ENCODE data around the gene PDE12. TPM values are rescaled to one million over a fixed set of nuclear protein-coding genes. Genes with fewer than 3 reads are reported as not detected.
A peak's percentile ranks its signal among the peaks of the same experiment; 100 is the strongest.

PDE12 gene
- total and polyA plus RNA-seq, 2 of the 13 experiments (the other 11 are each of a cell fraction or from before 2014, with no cell fraction given): 9.0 to 17.8 TPM

DNA sequence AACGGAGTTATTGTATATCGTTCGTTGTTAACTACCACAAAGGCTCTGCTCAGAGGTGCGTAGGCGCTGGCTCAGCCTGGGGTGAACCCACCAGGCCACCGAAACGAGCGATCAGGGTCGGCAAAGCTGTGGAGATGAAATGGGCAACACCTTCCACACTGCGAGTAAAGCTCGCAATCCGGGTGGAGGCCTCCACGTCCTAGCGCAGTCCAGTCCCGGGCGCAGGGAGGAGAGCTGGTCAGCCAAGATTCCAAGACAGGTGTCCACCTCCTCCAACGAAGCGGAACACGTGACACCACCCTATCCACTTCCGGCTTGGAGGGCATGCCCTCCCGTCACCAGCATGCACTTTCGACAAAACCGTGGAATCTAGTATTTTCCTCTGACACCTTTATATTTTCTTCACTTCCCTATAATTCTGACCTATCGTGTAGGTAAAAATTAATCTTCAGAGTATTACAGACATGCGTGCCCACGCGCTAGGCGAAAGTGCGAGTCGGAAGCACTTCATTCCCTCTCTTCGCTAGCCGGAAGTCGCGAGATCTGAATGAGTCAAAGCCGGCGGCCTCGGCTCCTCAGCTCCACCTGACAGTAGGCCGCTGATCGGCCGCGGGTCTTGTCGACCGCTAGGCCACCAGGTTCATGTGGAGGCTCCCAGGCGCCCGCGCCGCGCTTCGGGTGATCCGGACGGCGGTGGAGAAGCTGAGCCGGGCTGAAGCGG is at the start of gene PDE12 (continued):
- TF ChIP-seq RBM39 (IDR thresholded peaks at IDR 0.05; ENCODE audit: low read depth, low read length, poor library complexity, severe bottlenecking) (peak; percentile 73), ZNF513 (CRISPR knock-in tag; conservative IDR thresholded peaks at IDR 0.05) (no peak), SNAI1 (CRISPR knock-in tag; IDR thresholded peaks at IDR 0.05; ENCODE audit: borderline replicate concordance) (no peak), NR2F1 (CRISPR knock-in tag; IDR thresholded peaks at IDR 0.05) (peak; percentile 32 to 80; a peak in 2 of 4 replicates), ISX (CRISPR knock-in tag; conservative IDR thresholded peaks at IDR 0.05) (no peak), ARNTL (CRISPR knock-in tag; IDR thresholded peaks at IDR 0.05) (peak; percentile 95), ZKSCAN8 (CRISPR knock-in tag; IDR thresholded peaks at IDR 0.05; ENCODE audit: borderline replicate concordance) (no peak), NFE2 (CRISPR knock-in tag; IDR thresholded peaks at IDR 0.05) (no peak), ETV5 (CRISPR knock-in tag; IDR thresholded peaks at IDR 0.05; ENCODE audit: borderline replicate concordance) (peak; percentile 95), HNF4G (IDR thresholded peaks at IDR 0.05; ENCODE audit: borderline replicate concordance, low read depth, low read length) (no peak), HNF4G (CRISPR knock-in tag; IDR thresholded peaks at IDR 0.05; ENCODE audit: borderline replicate concordance, low read depth) (no peak), ZBED4 (CRISPR knock-in tag; IDR thresholded peaks at IDR 0.05; ENCODE audit: borderline replicate concordance) (no peak), ZNF282 (IDR thresholded peaks at IDR 0.05; ENCODE audit: partially characterized antibody) (no peak), GZF1 (CRISPR knock-in tag; IDR thresholded peaks at IDR 0.05) (0 out of 2 replicates have a peak, but pooled peaks have one; percentile 69), ZBTB38 (CRISPR knock-in tag; IDR thresholded peaks at IDR 0.05) (peak; percentile 64), ZNF878 (CRISPR knock-in tag; IDR thresholded peaks at IDR 0.05) (peak; percentile 94), U2AF1 (optimal IDR thresholded peaks at IDR 0.05; ENCODE audit: low read depth, low read length) (peak; percentile 46), ZC3H13 (CRISPR knock-in tag; IDR thresholded peaks at IDR 0.05) (peak; percentile 78), BCL3 (CRISPR knock-in tag; IDR thresholded peaks at IDR 0.05) (0 out of 2 replicates have a peak, but pooled peaks have one; percentile 50), RFXANK (CRISPR knock-in tag; IDR thresholded peaks at IDR 0.05) (no peak), NR2F6 (IDR thresholded peaks at IDR 0.05) (peak; percentile 88), NR2F6 (CRISPR knock-in tag; IDR thresholded peaks at IDR 0.05) (peak; percentile 80; the same call in 1 of the 2 replicates)
- TF ChIP-seq, protein P1, sequence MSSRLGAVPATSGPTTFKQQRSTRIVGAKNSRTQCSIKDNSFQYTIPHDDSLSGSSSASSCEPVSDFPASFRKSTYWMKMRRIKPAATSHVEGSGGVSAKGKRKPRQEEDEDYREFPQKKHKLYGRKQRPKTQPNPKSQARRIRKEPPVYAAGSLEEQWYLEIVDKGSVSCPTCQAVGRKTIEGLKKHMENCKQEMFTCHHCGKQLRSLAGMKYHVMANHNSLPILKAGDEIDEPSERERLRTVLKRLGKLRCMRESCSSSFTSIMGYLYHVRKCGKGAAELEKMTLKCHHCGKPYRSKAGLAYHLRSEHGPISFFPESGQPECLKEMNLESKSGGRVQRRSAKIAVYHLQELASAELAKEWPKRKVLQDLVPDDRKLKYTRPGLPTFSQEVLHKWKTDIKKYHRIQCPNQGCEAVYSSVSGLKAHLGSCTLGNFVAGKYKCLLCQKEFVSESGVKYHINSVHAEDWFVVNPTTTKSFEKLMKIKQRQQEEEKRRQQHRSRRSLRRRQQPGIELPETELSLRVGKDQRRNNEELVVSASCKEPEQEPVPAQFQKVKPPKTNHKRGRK (CRISPR knock-in tag; IDR thresholded peaks at IDR 0.05): no peak

Data from HepG2 (cell line).